Upper lobe of left lung (tissue), 4 donors: ENCODE measurements around the gene RALGDS.

Source experiments
- EP300 ChIP-seq, 4 donors: sonication (generic); formaldehyde crosslinking; IDR thresholded peaks; one replicate each; pipeline ENCODE4 v1.5.1; 2017; ENCODE audit warnings: antibody characterized with exemption in 4 of 4, control low read depth in 2 of 4
- POLR2A ChIP-seq, 4 donors: fragments of 450-650 bp; IDR thresholded peaks; one replicate each; pipeline ENCODE4 v1.5.1; 2016 to 2017; ENCODE audit warnings: antibody characterized with exemption in 4 of 4, mild to moderate bottlenecking in 2 of 4
- TF ChIP-seq, protein P1 (sequence below), 6 experiments: fragments of 450-650 bp in 4 of 6; fragments of 200-600 bp in 2 of 6; sonication (generic) in 2 of 6; IDR thresholded peaks; one replicate each; pipeline ENCODE4 v1.5.1; 2016 to 2019; ENCODE audit warnings: antibody characterized with exemption in 6 of 6

DNA sequence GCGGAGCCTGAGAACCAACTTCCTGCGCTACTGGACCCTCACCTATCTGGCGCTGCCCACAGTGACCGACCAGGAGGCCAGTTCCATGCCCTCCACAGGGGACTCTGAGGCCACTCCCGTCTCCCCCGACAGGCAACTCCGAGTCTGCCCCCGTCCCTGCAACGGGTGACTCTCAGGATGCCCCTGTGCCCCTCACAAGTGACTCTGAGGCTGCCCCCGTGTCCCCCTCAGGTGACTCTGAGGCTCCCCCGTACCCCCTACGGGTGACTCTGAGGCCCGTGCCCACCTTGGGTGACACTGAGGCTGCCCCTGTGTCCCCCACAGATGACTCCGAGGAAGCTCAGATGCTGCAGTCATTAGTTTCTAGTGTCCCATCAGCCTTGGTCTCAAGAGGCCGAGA, 34.1 kb downstream of the RALGDS start:
- TF ChIP-seq, protein P1, sequence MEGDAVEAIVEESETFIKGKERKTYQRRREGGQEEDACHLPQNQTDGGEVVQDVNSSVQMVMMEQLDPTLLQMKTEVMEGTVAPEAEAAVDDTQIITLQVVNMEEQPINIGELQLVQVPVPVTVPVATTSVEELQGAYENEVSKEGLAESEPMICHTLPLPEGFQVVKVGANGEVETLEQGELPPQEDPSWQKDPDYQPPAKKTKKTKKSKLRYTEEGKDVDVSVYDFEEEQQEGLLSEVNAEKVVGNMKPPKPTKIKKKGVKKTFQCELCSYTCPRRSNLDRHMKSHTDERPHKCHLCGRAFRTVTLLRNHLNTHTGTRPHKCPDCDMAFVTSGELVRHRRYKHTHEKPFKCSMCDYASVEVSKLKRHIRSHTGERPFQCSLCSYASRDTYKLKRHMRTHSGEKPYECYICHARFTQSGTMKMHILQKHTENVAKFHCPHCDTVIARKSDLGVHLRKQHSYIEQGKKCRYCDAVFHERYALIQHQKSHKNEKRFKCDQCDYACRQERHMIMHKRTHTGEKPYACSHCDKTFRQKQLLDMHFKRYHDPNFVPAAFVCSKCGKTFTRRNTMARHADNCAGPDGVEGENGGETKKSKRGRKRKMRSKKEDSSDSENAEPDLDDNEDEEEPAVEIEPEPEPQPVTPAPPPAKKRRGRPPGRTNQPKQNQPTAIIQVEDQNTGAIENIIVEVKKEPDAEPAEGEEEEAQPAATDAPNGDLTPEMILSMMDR (IDR thresholded peaks at IDR 0.05), result no peak
- TF ChIP-seq EP300 (IDR thresholded peaks at IDR 0.05), result no peak
- TF ChIP-seq POLR2A (IDR thresholded peaks at IDR 0.05), result no peak
